Lung (tissue), 12 donors: Measurements from ENCODE around the gene DLG2. TPM values are rescaled to one million over a fixed set of nuclear protein-coding genes. Genes with fewer than 3 reads are reported as not detected.

ENCODE experiments used
- ATAC-seq: fragments of 200-7000 bp; cut with Tn5 transposase; one replicate; pipeline ENCODE4 v1.9.1; 2020; ENCODE audit warnings: moderate number of reproducible peaks; ENCODE audit not compliant: insufficient read depth, low FRiP score
- DNase-seq, 3 donors: peaks; one replicate each; pipeline ENCODE4 v3.0.0-alpha.2; 2013 to 2017
- H3K27ac ChIP-seq, 2 donors: one replicate each; pipeline ENCODE4 v1.5.1; 2013; ENCODE audit warnings: mild to moderate bottlenecking in 2 of 2, moderate library complexity in 2 of 2, control low read depth in 1 of 2, inconsistent platforms in 1 of 2, low read depth in 1 of 2, low read length in 1 of 2
- H3K27me3 ChIP-seq, 3 donors: one replicate each; pipeline ENCODE4 v1.5.1; 2013; ENCODE audit warnings: low read length in 2 of 3; ENCODE audit not compliant: control insufficient read depth in 3 of 3, insufficient read depth in 3 of 3
- H3K36me3 ChIP-seq, 4 donors: one replicate each; pipeline ENCODE4 v1.5.1; 2013; ENCODE audit warnings: low read length in 4 of 4, mild to moderate bottlenecking in 1 of 4, moderate library complexity in 1 of 4; ENCODE audit not compliant: control insufficient read depth in 4 of 4, insufficient read depth in 4 of 4
- H3K4me1 ChIP-seq, 5 donors: one replicate each; pipeline ENCODE4 v1.5.1; 2013; ENCODE audit warnings: low read length in 5 of 5, mild to moderate bottlenecking in 2 of 5, moderate library complexity in 1 of 5; ENCODE audit not compliant: control insufficient read depth in 5 of 5, insufficient read depth in 5 of 5
- H3K4me3 ChIP-seq: one replicate; pipeline ENCODE4 v1.5.1; 2013; ENCODE audit warnings: mild to moderate bottlenecking, control low read depth, moderate library complexity
- H3K9ac ChIP-seq, 2 donors: one replicate each; pipeline ENCODE4 v1.5.1; 2013; ENCODE audit warnings: low read length in 2 of 2, control low read depth in 1 of 2; ENCODE audit not compliant: insufficient read depth in 1 of 2
- H3K9me3 ChIP-seq, 4 donors: one replicate each; pipeline ENCODE4 v1.5.1; 2013; ENCODE audit warnings: low read length in 3 of 4, mild to moderate bottlenecking in 1 of 4, moderate library complexity in 1 of 4; ENCODE audit not compliant: control insufficient read depth in 4 of 4, insufficient read depth in 3 of 4
- WGBS, 2 donors: extraction: QIAGEN DNeasy Blood & Tissue Kit; methylation state at CpG; one replicate each; pipeline ENCODE4 v1.1.7; 2013; 5-methylcytosine and 5-hydroxymethylcytosine counted together
- polyA plus RNA-seq, 2 donors: library from polyadenylated mRNA; stranded (reverse); fragments of 200-250 nt; gene quantifications; one replicate each; pipeline ENCODE4 v1.2.1, GENCODE V29; 2013
- total RNA-seq, 2 donors: library from RNA; depleted of rRNA in 1 of 2; stranded (reverse); fragments of >200 nt in 1 of 2; gene quantifications; one replicate each; pipeline ENCODE4 v1.2.1, GENCODE V29; 2014 to 2021
- TF ChIP-seq, protein P1 (sequence below): IDR thresholded peaks from 2 replicates; pipeline ENCODE4 v1.5.1; 2012; ENCODE audit warnings: mild to moderate bottlenecking; ENCODE audit errors: control extremely low read depth, extremely low read depth
- donor health status: control.
- donor health status: control.
- donor health status: Bipolar disorder and iron deficiency.
- donor health status: healthy.
- donor health status: DM: yes; HTN: yes; CAD: no.

DLG2 gene
- total and polyA plus RNA-seq, 4 donors: 0.32 to 24.1 (median 5.4) TPM

DNA sequence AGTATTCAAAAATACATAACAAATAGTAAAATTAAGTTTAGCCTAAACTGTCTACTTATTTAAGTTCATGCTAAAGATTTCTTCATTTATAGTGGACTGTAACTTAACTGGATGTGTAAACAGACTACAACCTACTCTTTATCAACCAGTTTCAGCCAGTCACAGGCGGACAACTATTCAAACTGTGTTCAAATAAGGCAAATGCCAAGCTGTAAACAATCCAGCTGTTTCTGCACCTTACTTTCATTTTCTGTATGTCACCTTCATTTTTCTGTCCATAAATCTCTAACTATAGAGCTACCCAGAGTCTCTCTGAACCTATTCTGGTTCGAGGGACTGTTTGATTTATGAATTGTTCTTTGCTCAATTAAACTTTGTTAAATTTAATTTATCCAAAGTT, 992.8 kb downstream of the DLG2 start:
- Histone ChIP-seq H3K36me3 (no peaks in the 10 kb centered on the region), H3K9me3 (no peaks in the 10 kb centered on the region), H3K27me3 (peaks cover 0 to 3% (median 0%) of the 10 kb centered on the region in 3 donors), H3K27ac (no peak overlapping the region), H3K9ac (no peak overlapping the region), H3K4me3 (no peak overlapping the region), H3K4me1 (peaks cover 0 to 2% (median 0%) of the 10 kb centered on the region in 5 donors)
- 59 to 64% methylated on average over 2 of the region's 2 CpGs for WGBS, 2 donors
- no peak for ATAC-seq
- TF ChIP-seq, protein P1, sequence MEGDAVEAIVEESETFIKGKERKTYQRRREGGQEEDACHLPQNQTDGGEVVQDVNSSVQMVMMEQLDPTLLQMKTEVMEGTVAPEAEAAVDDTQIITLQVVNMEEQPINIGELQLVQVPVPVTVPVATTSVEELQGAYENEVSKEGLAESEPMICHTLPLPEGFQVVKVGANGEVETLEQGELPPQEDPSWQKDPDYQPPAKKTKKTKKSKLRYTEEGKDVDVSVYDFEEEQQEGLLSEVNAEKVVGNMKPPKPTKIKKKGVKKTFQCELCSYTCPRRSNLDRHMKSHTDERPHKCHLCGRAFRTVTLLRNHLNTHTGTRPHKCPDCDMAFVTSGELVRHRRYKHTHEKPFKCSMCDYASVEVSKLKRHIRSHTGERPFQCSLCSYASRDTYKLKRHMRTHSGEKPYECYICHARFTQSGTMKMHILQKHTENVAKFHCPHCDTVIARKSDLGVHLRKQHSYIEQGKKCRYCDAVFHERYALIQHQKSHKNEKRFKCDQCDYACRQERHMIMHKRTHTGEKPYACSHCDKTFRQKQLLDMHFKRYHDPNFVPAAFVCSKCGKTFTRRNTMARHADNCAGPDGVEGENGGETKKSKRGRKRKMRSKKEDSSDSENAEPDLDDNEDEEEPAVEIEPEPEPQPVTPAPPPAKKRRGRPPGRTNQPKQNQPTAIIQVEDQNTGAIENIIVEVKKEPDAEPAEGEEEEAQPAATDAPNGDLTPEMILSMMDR: no peak
- DNase-seq: no peak

DNA sequence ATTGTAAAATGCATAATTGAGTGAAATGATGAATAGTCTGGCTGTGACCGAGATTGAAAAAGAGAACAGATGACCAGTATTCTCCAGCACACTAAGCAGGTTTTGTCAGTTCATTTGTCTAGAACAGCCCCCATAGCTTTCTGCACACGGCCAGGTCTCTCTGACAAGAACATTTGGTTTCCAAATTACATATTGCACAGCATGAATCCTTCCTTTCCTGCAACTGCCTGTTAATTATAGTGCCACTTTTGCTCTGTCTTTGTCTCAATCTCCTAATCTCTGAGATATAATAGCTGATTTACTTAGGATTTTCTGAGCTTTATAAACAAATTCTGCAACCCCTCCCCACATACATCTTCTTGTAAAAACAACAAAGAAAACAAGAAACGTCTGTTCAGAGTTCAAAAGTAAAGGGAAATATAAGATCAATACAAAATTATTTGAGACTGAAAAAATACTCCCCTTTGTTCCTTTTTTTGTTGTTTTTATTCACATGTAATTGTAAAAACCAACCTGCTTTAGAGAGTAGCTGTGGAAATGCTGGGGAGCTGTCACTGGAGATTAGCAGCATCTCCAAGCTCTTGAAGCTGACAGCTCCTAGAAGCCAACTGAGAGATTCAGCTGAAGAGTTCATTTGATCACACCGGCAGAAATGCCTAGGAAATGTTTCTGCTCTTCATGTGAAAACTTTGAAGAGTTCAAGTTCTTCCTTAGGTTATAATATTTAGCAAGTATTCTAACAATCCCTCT, 998.1 kb downstream of the DLG2 start:
- peaks cover 0 to 3% (median 0%) of the 10 kb centered on the region in 3 donors for H3K27me3 ChIP-seq
- no peaks in the 10 kb centered on the region for H3K9me3 ChIP-seq
- no peak for ATAC-seq
- 59 to 76% methylated on average over 4 of the region's 4 CpGs for WGBS, 2 donors
- TF ChIP-seq, protein P1: no peak
- no peak overlapping the region for H3K4me3 ChIP-seq
- H3K9ac ChIP-seq: no peak overlapping the region
- H3K4me1 ChIP-seq: peaks cover 0 to 2% (median 0%) of the 10 kb centered on the region in 5 donors
- H3K27ac ChIP-seq: no peak overlapping the region
- H3K36me3 ChIP-seq: no peaks in the 10 kb centered on the region
- DNase-seq: no peak

DNA sequence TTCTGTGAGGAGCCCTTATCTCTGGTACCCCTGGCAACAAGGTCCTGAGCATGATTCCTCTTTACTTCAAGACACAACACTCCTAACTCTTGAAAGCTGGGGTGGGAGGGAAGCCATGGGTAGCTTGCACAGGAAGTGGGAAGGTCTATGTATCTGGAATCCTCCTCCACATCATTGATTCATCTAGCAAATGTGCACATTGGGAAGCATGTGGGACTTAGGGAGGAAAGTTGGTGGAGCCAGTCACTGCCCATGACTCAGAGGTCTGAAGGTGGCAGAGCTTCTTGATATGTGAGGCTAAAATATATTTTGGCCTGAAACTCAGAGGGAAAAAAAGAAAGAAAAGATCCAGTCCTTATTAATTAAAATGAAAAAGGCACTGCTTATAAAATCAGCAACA, 1000.9 kb downstream of the DLG2 start:
- H3K9me3 ChIP-seq: no peaks in the 10 kb centered on the region
- peaks cover 0 to 3% (median 0%) of the 10 kb centered on the region in 3 donors for H3K27me3 ChIP-seq
- no peak overlapping the region for H3K27ac ChIP-seq
- no peaks in the 10 kb centered on the region for H3K36me3 ChIP-seq
- H3K4me1 ChIP-seq: no peaks in the 10 kb centered on the region
- no peak for ATAC-seq
- DNase-seq: no peak
- no peak overlapping the region for H3K9ac ChIP-seq
- H3K4me3 ChIP-seq: no peak overlapping the region
- TF ChIP-seq, protein P1: no peak
